Thymus (tissue), 11 donors: ENCODE results near the gene TEX14. TPM values are rescaled to one million over a fixed set of nuclear protein-coding genes. Genes with fewer than 3 reads are reported as not detected.
"Not testable (repeated sequence)": the region's sequence is repeated elsewhere in the genome, so short reads cannot be mapped to it uniquely, and the experiment has no call there.

Source experiments
- DNase-seq, 9 donors: peaks; one replicate each; pipeline ENCODE4 v3.0.0-alpha.2; 2013; ENCODE audit warnings: low spot score in 9 of 9, low read depth in 6 of 9, missing footprints in 1 of 9
- H3K27ac ChIP-seq, 2 donors: one replicate each; pipeline ENCODE4 v1.5.1; 2013; ENCODE audit warnings: control low read depth in 1 of 2, low read depth in 1 of 2, low read length in 1 of 2, mild to moderate bottlenecking in 1 of 2, moderate library complexity in 1 of 2
- H3K27me3 ChIP-seq, 2 donors: one replicate each; pipeline ENCODE4 v1.5.1; 2013; ENCODE audit warnings: low read length in 1 of 2; ENCODE audit not compliant: control insufficient read depth in 2 of 2, insufficient read depth in 1 of 2
- H3K36me3 ChIP-seq, 2 donors: one replicate each; pipeline ENCODE4 v1.5.1; 2013; ENCODE audit warnings: low read length in 1 of 2, mild to moderate bottlenecking in 1 of 2, moderate library complexity in 1 of 2; ENCODE audit not compliant: control insufficient read depth in 2 of 2, insufficient read depth in 2 of 2
- H3K4me1 ChIP-seq, 2 donors: one replicate each; pipeline ENCODE4 v1.5.1; 2013; ENCODE audit warnings: low read length in 2 of 2; ENCODE audit not compliant: control insufficient read depth in 2 of 2, insufficient read depth in 2 of 2
- H3K4me3 ChIP-seq, 2 donors: one replicate each; pipeline ENCODE4 v1.5.1; 2013; ENCODE audit warnings: low read length in 2 of 2, control low read depth in 1 of 2, mild to moderate bottlenecking in 1 of 2
- H3K9me3 ChIP-seq, 2 donors: one replicate each; pipeline ENCODE4 v1.5.1; 2013; ENCODE audit warnings: low read length in 1 of 2, mild to moderate bottlenecking in 1 of 2; ENCODE audit not compliant: control insufficient read depth in 2 of 2, insufficient read depth in 1 of 2
- WGBS: extraction: QIAGEN DNeasy Blood & Tissue Kit; methylation state at CpG from one replicate; pipeline ENCODE4 v1.1.7; 2013; 5-methylcytosine and 5-hydroxymethylcytosine counted together
- polyA plus RNA-seq: library from polyadenylated mRNA; stranded (reverse); fragments of 200-250 nt; gene quantifications from one replicate; pipeline ENCODE4 v1.2.3, GENCODE V29; 2013
- total RNA-seq: library from RNA; stranded (reverse); fragments of 120-200 nt; gene quantifications from one replicate; pipeline ENCODE4 v1.2.4, GENCODE V29; 2013
- donor health status: healthy.

TEX14 gene
- total and polyA plus RNA-seq, 2 donors, result 0.33 to 0.46 TPM

- H3K27me3 ChIP-seq, result no peaks in the 10 kb centered on the region
- peak overlapping the region; percentile 78 to 81 for H3K4me3 ChIP-seq
- peak overlapping the region in 1 of 2 donors; percentile 82 for H3K27ac ChIP-seq
- H3K36me3 ChIP-seq, result peaks cover 3% of the 10 kb centered on the region in 2 donors
- H3K4me1 ChIP-seq, result peaks cover 7 to 12% of the 10 kb centered on the region in 2 donors
- DNase-seq, result no peak
- 88% methylated on average over 8 of the region's 8 CpGs for WGBS
- peaks cover 0 to 9% of the 10 kb centered on the region in 2 donors for H3K9me3 ChIP-seq
These were observed 1.4 kb upstream of the TEX14 start for GRCh38 chr17:58693208-58693607.

- 15% methylated on average over 50 of the region's 50 CpGs for WGBS
- H3K27ac ChIP-seq, result peak within 1 kb of the TSS; percentile 82 to 89
- peak; percentile 72 to 90 (median 79) for DNase-seq
- H3K9me3 ChIP-seq, result peaks cover 0 to 9% of the 10 kb centered on the region in 2 donors
- peaks cover 3% of the 10 kb centered on the region in 2 donors for H3K36me3 ChIP-seq
- peak within 1 kb of the TSS; percentile 78 to 81 for H3K4me3 ChIP-seq
- peaks cover 7 to 12% of the 10 kb centered on the region in 2 donors for H3K4me1 ChIP-seq
- no peaks in the 10 kb centered on the region for H3K27me3 ChIP-seq
These were observed 602 bp upstream of the TEX14 start, which contains the start of gene RAD51C for GRCh38 chr17:58692239-58693055. Gene RAD51C (plus strand): TSS chr17:58692602. CDS start chr17:58692644, 42 bp downstream.

GRCh38 chr17:58690033-58690432 lies 1.8 kb downstream of the TEX14 start:
- 95% methylated on average over 7 of the region's 7 CpGs for WGBS
- H3K27me3 ChIP-seq, DNase-seq, H3K36me3 ChIP-seq, H3K4me3 ChIP-seq, H3K27ac ChIP-seq, H3K9me3 ChIP-seq: not testable (repeated sequence)
- peaks cover 7 to 12% of the 10 kb centered on the region in 2 donors for H3K4me1 ChIP-seq

GRCh38 chr17:58688521-58688920 lies 3.3 kb downstream of the TEX14 start:
- Histone ChIP-seq H3K27me3 (no peaks in the 10 kb centered on the region), H3K4me1 (peaks cover 6 to 11% of the 10 kb centered on the region in 2 donors), H3K9me3 (peaks cover 0 to 9% of the 10 kb centered on the region in 2 donors), H3K4me3 (no peak overlapping the region), H3K27ac (no peak overlapping the region), H3K36me3 (no peaks in the 10 kb centered on the region)
- WGBS, result 97% methylated on average over 2 of the region's 2 CpGs
- DNase-seq, result no peak

GRCh38 chr17:58686980-58687379 lies 4.9 kb downstream of the TEX14 start:
- Histone ChIP-seq H3K9me3 (peaks cover 0 to 5% of the 10 kb centered on the region in 2 donors), H3K36me3 (no peaks in the 10 kb centered on the region), H3K4me1 (peaks cover 0 to under 1% of the 10 kb centered on the region in 2 donors), H3K4me3 (no peak overlapping the region), H3K27me3 (no peaks in the 10 kb centered on the region), H3K27ac (no peak overlapping the region)
- no peak for DNase-seq
- WGBS, result 91% methylated on average over 4 of the region's 4 CpGs

- H3K4me3 ChIP-seq, H3K27ac ChIP-seq, H3K9me3 ChIP-seq, DNase-seq, H3K36me3 ChIP-seq, H3K27me3 ChIP-seq, H3K4me1 ChIP-seq: not testable (repeated sequence)
- 98% methylated on average over 6 of the region's 6 CpGs for WGBS
These were observed 7.4 kb downstream of the TEX14 start for GRCh38 chr17:58684462-58684861.

GRCh38 chr17:58684003-58684402 lies 7.8 kb downstream of the TEX14 start:
- DNase-seq, result no peak
- no peak overlapping the region for H3K4me3 ChIP-seq
- no peaks in the 10 kb centered on the region for H3K27me3 ChIP-seq
- H3K27ac ChIP-seq, result no peak overlapping the region
- WGBS, result 98% methylated on average over 10 of the region's 10 CpGs
- no peaks in the 10 kb centered on the region for H3K36me3 ChIP-seq
- no peaks in the 10 kb centered on the region for H3K9me3 ChIP-seq
- no peaks in the 10 kb centered on the region for H3K4me1 ChIP-seq

- Histone ChIP-seq H3K36me3 (no peaks in the 10 kb centered on the region), H3K9me3 (no peaks in the 10 kb centered on the region), H3K4me1 (no peaks in the 10 kb centered on the region), H3K27ac (no peak overlapping the region), H3K4me3 (no peak overlapping the region), H3K27me3 (no peaks in the 10 kb centered on the region)
- 96% methylated on average over 6 of the region's 6 CpGs for WGBS
- DNase-seq, result no peak
These were observed 11.8 kb downstream of the TEX14 start for GRCh38 chr17:58680038-58680369.

- 84% methylated on average over 12 of the region's 12 CpGs for WGBS
- H3K27me3 ChIP-seq, result no peaks in the 10 kb centered on the region
- H3K36me3 ChIP-seq, result no peaks in the 10 kb centered on the region
- no peak for DNase-seq
- no peaks in the 10 kb centered on the region for H3K9me3 ChIP-seq
- H3K4me3 ChIP-seq, result no peak overlapping the region
- H3K27ac ChIP-seq, result no peak overlapping the region
- H3K4me1 ChIP-seq, result no peaks in the 10 kb centered on the region
These were observed 12.4 kb downstream of the TEX14 start for GRCh38 chr17:58679263-58680037.
